H1 (cell line): ENCODE measurements around the gene DYSF.

ENCODE experiments used
- CTCF ChIP-seq, 3 experiments: IDR thresholded peaks; 1 replicate in 2 of 3; 2 replicates in 1 of 3; pipeline versions ENCODE4 v1.5.1 to v1.6.1; 2011; ENCODE audit warnings: low read length in 3 of 3, mild to moderate bottlenecking in 3 of 3, inconsistent platforms in 2 of 3, low read depth in 1 of 3, moderate library complexity in 1 of 3; ENCODE audit not compliant: insufficient read depth in 1 of 3; ENCODE audit errors: control extremely low read depth in 1 of 3
- JUND ChIP-seq: IDR thresholded peaks from 2 replicates; pipeline ENCODE4 v1.6.1; 2011; ENCODE audit warnings: mild to moderate bottlenecking, improper control_type of control experiment, low read length

- TF ChIP-seq CTCF (IDR thresholded peaks at IDR 0.05; ENCODE audit: control extremely low read depth in 1 of 3, insufficient read depth in 1 of 3, low read depth in 1 of 3, low read length in 3 of 3) (no peak), JUND (no peak)
These were observed 183.8 kb downstream of the DYSF start for GRCh38 chr2:71637168-71637567.
